Measurements from ENCODE around the gene PNPLA7. TPM values are rescaled to one million over a fixed set of nuclear protein-coding genes. Genes with fewer than 3 reads are reported as not detected.
A peak's percentile ranks its signal among the peaks of the same experiment; 100 is the strongest.

Gene PNPLA7
- total RNA-seq, 1 experiment from 2014 or later, result 1.8 TPM

DNA sequence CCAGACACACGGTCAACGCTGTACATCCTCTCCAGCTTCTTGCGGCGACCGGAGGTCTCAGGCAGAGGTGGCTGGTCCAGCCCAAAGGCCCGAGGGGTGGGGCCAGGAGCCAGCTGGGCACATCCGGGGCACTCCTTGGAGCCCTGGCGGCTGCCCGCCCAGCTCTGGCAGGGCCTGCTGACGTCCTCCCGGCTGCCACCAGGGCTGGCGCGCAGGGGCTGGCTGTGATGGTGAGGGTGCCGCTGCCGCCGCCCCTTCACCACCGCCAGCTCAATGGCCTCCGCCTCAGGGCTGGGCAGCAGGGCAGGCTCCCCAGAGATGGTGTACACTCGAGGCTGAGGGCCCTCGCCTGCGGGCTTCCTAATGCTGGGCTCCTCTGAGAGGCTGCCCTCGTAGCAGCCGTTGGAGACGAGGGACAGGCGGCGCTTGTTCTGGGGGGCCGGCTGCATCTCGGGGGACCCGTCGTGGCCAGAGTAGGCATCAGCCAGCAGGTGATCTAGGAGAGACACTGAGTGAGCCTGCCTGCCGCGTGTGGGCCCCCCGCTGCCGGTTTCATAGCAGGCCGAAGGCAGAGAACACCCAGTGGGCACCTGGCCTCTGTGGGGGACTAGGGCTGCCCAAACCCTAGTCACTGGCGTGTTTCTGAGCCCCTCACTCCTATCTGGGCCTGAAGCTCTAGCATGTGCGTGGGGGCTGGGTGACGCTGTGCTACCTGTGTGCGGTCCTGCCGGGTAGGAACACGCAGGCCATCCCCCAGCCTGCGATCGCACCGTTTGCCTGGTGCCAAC lies 92.6 kb downstream of the PNPLA7 start:
- peak overlapping the region; percentile 94 for H3K4me2 ChIP-seq (ENCODE audit: low read length)
- ChIA-PET POLR2A (no interaction called here), RAD21 (ENCODE audit: low non-redundant PET in 1 of 2, low total read pairs in 2 of 2, uncharacterized antibody in 2 of 2, unreplicated experiment in 2 of 2) (no interaction called here), CTCF (no interaction called here)
- H2AFZ ChIP-seq (ENCODE audit: low read depth, low read length, poor library complexity, severe bottlenecking), result no peak overlapping the region
- no peak for ATAC-seq
- intact Hi-C loops (cut with micrococcal nuclease), result no loop called here
- peak overlapping the region; percentile 75 to 94 for H3K4me3 ChIP-seq (replicated peaks in 1 of 2; ENCODE audit: low read depth in 1 of 2, low read length in 2 of 2)
- H3K4me1 ChIP-seq (ENCODE audit: control insufficient read depth in 1 of 2, insufficient read depth in 2 of 2, low read length in 2 of 2), result peaks cover 29 to 74% of the 10 kb centered on the region in 2 experiments
- no peaks in the 10 kb centered on the region for H3K9me2 ChIP-seq (ENCODE audit: insufficient read depth)
- H3K79me2 ChIP-seq (ENCODE audit: insufficient read depth, low read length), result peaks cover 44% of the 10 kb centered on the region
- H3K27ac ChIP-seq (ENCODE audit: low read depth, low read length), result peak overlapping the region; percentile 81; the same call in 1 of the 2 replicates
- DNase-seq (ENCODE audit: low read depth, low spot score), result no peak
- H3K27me3 ChIP-seq (ENCODE audit: insufficient read depth, low read length), result no peaks in the 10 kb centered on the region
- H3K36me3 ChIP-seq (ENCODE audit: control insufficient read depth in 1 of 2, insufficient read depth in 2 of 2, low read length in 2 of 2), result peaks cover 11 to 34% of the 10 kb centered on the region in 2 experiments; a peak in 2 of 4 replicates
- TF ChIP-seq, protein P1, sequence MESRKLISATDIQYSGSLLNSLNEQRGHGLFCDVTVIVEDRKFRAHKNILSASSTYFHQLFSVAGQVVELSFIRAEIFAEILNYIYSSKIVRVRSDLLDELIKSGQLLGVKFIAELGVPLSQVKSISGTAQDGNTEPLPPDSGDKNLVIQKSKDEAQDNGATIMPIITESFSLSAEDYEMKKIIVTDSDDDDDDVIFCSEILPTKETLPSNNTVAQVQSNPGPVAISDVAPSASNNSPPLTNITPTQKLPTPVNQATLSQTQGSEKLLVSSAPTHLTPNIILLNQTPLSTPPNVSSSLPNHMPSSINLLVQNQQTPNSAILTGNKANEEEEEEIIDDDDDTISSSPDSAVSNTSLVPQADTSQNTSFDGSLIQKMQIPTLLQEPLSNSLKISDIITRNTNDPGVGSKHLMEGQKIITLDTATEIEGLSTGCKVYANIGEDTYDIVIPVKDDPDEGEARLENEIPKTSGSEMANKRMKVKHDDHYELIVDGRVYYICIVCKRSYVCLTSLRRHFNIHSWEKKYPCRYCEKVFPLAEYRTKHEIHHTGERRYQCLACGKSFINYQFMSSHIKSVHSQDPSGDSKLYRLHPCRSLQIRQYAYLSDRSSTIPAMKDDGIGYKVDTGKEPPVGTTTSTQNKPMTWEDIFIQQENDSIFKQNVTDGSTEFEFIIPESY (IDR thresholded peaks at IDR 0.05; ENCODE audit: extremely low read depth, insufficient replicate concordance, low read length), result no peak
- no peak for TF ChIP-seq SRF (IDR thresholded peaks at IDR 0.05; ENCODE audit: low read depth)
- TF ChIP-seq EZH2phosphoT487 (IDR thresholded peaks at IDR 0.05; ENCODE audit: borderline replicate concordance), result no peak
- TF ChIP-seq EGR1 (IDR thresholded peaks at IDR 0.05; ENCODE audit: low read depth), result no peak
- TF ChIP-seq SP1 (IDR thresholded peaks at IDR 0.05; ENCODE audit: low read depth), result no peak
- no peak for TF ChIP-seq ZFX (IDR thresholded peaks at IDR 0.05)
- no peak for TF ChIP-seq POLR2A (IDR thresholded peaks at IDR 0.05; ENCODE audit: borderline replicate concordance, extremely low read depth, insufficient read depth, insufficient read length)
- TF ChIP-seq, protein P2, sequence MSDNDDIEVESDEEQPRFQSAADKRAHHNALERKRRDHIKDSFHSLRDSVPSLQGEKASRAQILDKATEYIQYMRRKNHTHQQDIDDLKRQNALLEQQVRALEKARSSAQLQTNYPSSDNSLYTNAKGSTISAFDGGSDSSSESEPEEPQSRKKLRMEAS (IDR thresholded peaks at IDR 0.05), result no peak
- TF ChIP-seq YY1 (IDR thresholded peaks at IDR 0.05; ENCODE audit: extremely low read depth, insufficient replicate concordance, low read depth, low read length), result no peak
- no peak for TF ChIP-seq ELF1 (IDR thresholded peaks at IDR 0.05; ENCODE audit: borderline replicate concordance, low read depth)
- no peak for TF ChIP-seq TCF7L2 (IDR thresholded peaks at IDR 0.05; ENCODE audit: borderline replicate concordance, extremely low read depth, insufficient read depth, insufficient read length)
- TF ChIP-seq SIN3A (IDR thresholded peaks at IDR 0.05; ENCODE audit: low read depth), result no peak
- no peak for TF ChIP-seq JUND (IDR thresholded peaks at IDR 0.05)
- no peak for TF ChIP-seq CBX3 (IDR thresholded peaks at IDR 0.05; ENCODE audit: low read depth)
- no peak for TF ChIP-seq FOSL1 (IDR thresholded peaks at IDR 0.05; ENCODE audit: low read depth)
- TF ChIP-seq EZH2 (IDR thresholded peaks at IDR 0.05), result no peak
- no peak for TF ChIP-seq ZNF274 (IDR thresholded peaks at IDR 0.05; ENCODE audit: low read depth, low read length)
- no peak for TF ChIP-seq RAD21 (IDR thresholded peaks at IDR 0.05; ENCODE audit: low read depth)
- TF ChIP-seq, protein P3, sequence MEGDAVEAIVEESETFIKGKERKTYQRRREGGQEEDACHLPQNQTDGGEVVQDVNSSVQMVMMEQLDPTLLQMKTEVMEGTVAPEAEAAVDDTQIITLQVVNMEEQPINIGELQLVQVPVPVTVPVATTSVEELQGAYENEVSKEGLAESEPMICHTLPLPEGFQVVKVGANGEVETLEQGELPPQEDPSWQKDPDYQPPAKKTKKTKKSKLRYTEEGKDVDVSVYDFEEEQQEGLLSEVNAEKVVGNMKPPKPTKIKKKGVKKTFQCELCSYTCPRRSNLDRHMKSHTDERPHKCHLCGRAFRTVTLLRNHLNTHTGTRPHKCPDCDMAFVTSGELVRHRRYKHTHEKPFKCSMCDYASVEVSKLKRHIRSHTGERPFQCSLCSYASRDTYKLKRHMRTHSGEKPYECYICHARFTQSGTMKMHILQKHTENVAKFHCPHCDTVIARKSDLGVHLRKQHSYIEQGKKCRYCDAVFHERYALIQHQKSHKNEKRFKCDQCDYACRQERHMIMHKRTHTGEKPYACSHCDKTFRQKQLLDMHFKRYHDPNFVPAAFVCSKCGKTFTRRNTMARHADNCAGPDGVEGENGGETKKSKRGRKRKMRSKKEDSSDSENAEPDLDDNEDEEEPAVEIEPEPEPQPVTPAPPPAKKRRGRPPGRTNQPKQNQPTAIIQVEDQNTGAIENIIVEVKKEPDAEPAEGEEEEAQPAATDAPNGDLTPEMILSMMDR (IDR thresholded peaks at IDR 0.05 in 2 of 3, conservative IDR thresholded peaks at IDR 0.05 in 1 of 3; ENCODE audit: borderline replicate concordance in 1 of 3, insufficient read depth in 1 of 3, low read depth in 2 of 3, low read length in 2 of 3), result no peak
- TF ChIP-seq CEBPB (IDR thresholded peaks at IDR 0.05; ENCODE audit: low read depth), result no peak
- peaks cover 4% of the 10 kb centered on the region; the same call in 1 of the 2 replicates for H4K20me1 ChIP-seq (ENCODE audit: insufficient read depth)
- no peaks in the 10 kb centered on the region for H3K9me3 ChIP-seq (ENCODE audit: control insufficient read depth in 1 of 2, insufficient read depth in 1 of 2, low read depth in 1 of 2, low read length in 2 of 2)
- TSS peak; percentile 50 for BruUV-seq (replicated peaks)
- peak overlapping the region; percentile 98 for H3K9ac ChIP-seq (ENCODE audit: low read length)
